Adrenal gland (tissue), 5 donors: ENCODE measurements around the gene CELF2.
"Not testable (repeated sequence)": the region's sequence is repeated elsewhere in the genome, so short reads cannot be mapped to it uniquely, and the experiment has no call there.

ENCODE experiments used
- CTCF ChIP-seq, 6 experiments: fragments of 450-650 bp in 4 of 6; fragments of 200-600 bp in 2 of 6; sonication (generic) in 1 of 6; IDR thresholded peaks; 1 replicate in 5 of 6; 2 replicates in 1 of 6; pipeline versions ENCODE4 v1.5.1 to v1.8.0; 2016 to 2021; ENCODE audit warnings: antibody characterized with exemption in 6 of 6, mild to moderate bottlenecking in 2 of 6, moderate library complexity in 1 of 6
- POLR2A ChIP-seq, 2 donors: fragments of 450-650 bp; IDR thresholded peaks; one replicate each; pipeline ENCODE4 v1.6.1; 2017; ENCODE audit warnings: antibody characterized with exemption in 2 of 2, mild to moderate bottlenecking in 2 of 2, moderate library complexity in 1 of 2
- donor health status: DM: no; HTN: no; CAD: no.

GRCh38 chr10:11347580-11347979 is 329.9 kb downstream of the CELF2 start:
- TF ChIP-seq CTCF, POLR2A (IDR thresholded peaks at IDR 0.05): not testable (repeated sequence)
